Measurements from ENCODE around the gene SHB.

Gene SHB

GRCh38 chr9:37918665-37919170, 150.3 kb downstream of the SHB start:
- Histone ChIP-seq H3K9me2 (ENCODE audit: low read depth, low read length) (no peaks in the 10 kb centered on the region), H4K20me1 (ENCODE audit: insufficient read depth, low read length) (no peaks in the 10 kb centered on the region), H3K27ac (ENCODE audit: low read depth, low read length, poor library complexity, severe bottlenecking) (no peak overlapping the region), H3K36me3 (ENCODE audit: insufficient read depth, low read length) (no peaks in the 10 kb centered on the region), H3K9ac (ENCODE audit: low read length) (no peak overlapping the region), H3F3A (ENCODE audit: insufficient read depth, low read length) (no peaks in the 10 kb centered on the region), H2AFZ (ENCODE audit: low read length) (no peak overlapping the region), H3K4me2 (ENCODE audit: low read length) (no peak overlapping the region), H3K4me1 (ENCODE audit: insufficient read depth, low read length, severe bottlenecking) (no peaks in the 10 kb centered on the region), H3K79me2 (ENCODE audit: insufficient read depth, low read length) (no peaks in the 10 kb centered on the region), H3K4me3 (ENCODE audit: low read depth, low read length, poor library complexity, severe bottlenecking) (no peak overlapping the region), H3K9me3 (ENCODE audit: low read length) (no peaks in the 10 kb centered on the region), H3K27me3 (ENCODE audit: insufficient read depth, low read length) (no peaks in the 10 kb centered on the region)
- TF ChIP-seq EZH2 (IDR thresholded peaks at IDR 0.05; ENCODE audit: borderline replicate concordance, low read length), result no peak
- TF ChIP-seq, protein P1, sequence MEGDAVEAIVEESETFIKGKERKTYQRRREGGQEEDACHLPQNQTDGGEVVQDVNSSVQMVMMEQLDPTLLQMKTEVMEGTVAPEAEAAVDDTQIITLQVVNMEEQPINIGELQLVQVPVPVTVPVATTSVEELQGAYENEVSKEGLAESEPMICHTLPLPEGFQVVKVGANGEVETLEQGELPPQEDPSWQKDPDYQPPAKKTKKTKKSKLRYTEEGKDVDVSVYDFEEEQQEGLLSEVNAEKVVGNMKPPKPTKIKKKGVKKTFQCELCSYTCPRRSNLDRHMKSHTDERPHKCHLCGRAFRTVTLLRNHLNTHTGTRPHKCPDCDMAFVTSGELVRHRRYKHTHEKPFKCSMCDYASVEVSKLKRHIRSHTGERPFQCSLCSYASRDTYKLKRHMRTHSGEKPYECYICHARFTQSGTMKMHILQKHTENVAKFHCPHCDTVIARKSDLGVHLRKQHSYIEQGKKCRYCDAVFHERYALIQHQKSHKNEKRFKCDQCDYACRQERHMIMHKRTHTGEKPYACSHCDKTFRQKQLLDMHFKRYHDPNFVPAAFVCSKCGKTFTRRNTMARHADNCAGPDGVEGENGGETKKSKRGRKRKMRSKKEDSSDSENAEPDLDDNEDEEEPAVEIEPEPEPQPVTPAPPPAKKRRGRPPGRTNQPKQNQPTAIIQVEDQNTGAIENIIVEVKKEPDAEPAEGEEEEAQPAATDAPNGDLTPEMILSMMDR (IDR thresholded peaks at IDR 0.05; ENCODE audit: low read length), result no peak

DNA sequence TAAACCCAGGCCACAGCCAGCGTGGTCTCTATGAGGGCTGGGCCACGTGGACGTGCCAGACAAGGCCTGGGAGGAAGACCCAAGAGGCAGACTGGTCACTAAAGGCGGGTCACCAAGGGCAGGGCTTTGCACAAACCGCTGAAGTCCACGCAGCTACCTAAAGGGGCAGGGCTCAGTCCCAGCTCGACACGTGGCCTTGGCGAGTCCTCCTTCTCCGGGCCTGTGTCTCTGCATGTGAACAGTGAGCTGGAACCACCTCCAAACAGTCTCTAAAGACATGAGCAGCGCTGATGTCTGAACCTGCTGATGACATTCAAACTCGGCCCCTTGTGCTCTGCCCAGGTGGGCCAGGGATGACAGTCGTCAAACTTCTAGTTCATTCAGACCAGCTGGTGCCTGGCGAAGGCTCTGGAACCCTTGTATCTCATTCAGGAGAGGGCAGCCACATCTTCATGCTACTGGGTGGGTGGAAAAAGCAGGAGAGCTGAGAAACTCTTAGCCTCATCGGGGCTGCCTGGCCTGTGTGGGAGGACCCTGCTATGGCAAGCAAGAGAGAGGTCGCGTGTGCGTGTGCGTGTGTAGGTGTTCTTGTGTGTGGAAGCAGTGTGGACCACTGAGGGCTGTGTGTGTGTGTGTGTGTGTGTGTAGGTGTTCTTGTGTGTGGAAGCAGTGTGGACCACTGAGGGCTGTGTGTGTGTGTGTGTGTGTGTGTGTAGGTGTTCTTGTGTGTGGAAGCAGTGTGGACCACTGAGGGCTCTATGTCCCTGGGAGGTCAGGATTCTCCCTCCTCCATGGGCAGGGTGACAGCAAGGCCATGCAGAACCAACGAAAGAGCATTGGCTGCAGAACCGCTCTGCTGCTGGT, 151.0 kb downstream of the SHB start:
- H3K27ac ChIP-seq (ENCODE audit: low read depth, low read length, poor library complexity, severe bottlenecking), result no peak overlapping the region
- no peaks in the 10 kb centered on the region for H3K9me3 ChIP-seq (ENCODE audit: low read length)
- no peaks in the 10 kb centered on the region for H3F3A ChIP-seq (ENCODE audit: insufficient read depth, low read length)
- no peaks in the 10 kb centered on the region for H3K36me3 ChIP-seq (ENCODE audit: insufficient read depth, low read length)
- TF ChIP-seq EZH2 (IDR thresholded peaks at IDR 0.05; ENCODE audit: borderline replicate concordance, low read length), result no peak
- TF ChIP-seq, protein P1 (IDR thresholded peaks at IDR 0.05; ENCODE audit: low read length), result no peak
- H3K79me2 ChIP-seq (ENCODE audit: insufficient read depth, low read length), result no peaks in the 10 kb centered on the region
- no peaks in the 10 kb centered on the region for H3K9me2 ChIP-seq (ENCODE audit: low read depth, low read length)
- no peak overlapping the region for H3K4me3 ChIP-seq (ENCODE audit: low read depth, low read length, poor library complexity, severe bottlenecking)
- no peak overlapping the region for H2AFZ ChIP-seq (ENCODE audit: low read length)
- no peaks in the 10 kb centered on the region for H3K4me1 ChIP-seq (ENCODE audit: insufficient read depth, low read length, severe bottlenecking)
- H4K20me1 ChIP-seq (ENCODE audit: insufficient read depth, low read length), result no peaks in the 10 kb centered on the region
- no peak overlapping the region for H3K4me2 ChIP-seq (ENCODE audit: low read length)
- no peak overlapping the region for H3K9ac ChIP-seq (ENCODE audit: low read length)
- H3K27me3 ChIP-seq (ENCODE audit: insufficient read depth, low read length), result no peaks in the 10 kb centered on the region

GRCh38 chr9:37917313-37917731, 151.7 kb downstream of the SHB start:
- Histone ChIP-seq H3K9me2 (ENCODE audit: low read depth, low read length) (no peaks in the 10 kb centered on the region), H3K36me3 (ENCODE audit: insufficient read depth, low read length) (no peaks in the 10 kb centered on the region), H3K9me3 (ENCODE audit: low read length) (no peaks in the 10 kb centered on the region), H3K4me3 (ENCODE audit: low read depth, low read length, poor library complexity, severe bottlenecking) (no peak overlapping the region), H3K27me3 (ENCODE audit: insufficient read depth, low read length) (no peaks in the 10 kb centered on the region), H2AFZ (ENCODE audit: low read length) (no peak overlapping the region), H4K20me1 (ENCODE audit: insufficient read depth, low read length) (no peaks in the 10 kb centered on the region), H3K4me1 (ENCODE audit: insufficient read depth, low read length, severe bottlenecking) (peaks cover under 1% of the 10 kb centered on the region), H3K79me2 (ENCODE audit: insufficient read depth, low read length) (no peaks in the 10 kb centered on the region), H3K4me2 (ENCODE audit: low read length) (no peak overlapping the region), H3K27ac (ENCODE audit: low read depth, low read length, poor library complexity, severe bottlenecking) (no peak overlapping the region), H3K9ac (ENCODE audit: low read length) (no peak overlapping the region), H3F3A (ENCODE audit: insufficient read depth, low read length) (no peaks in the 10 kb centered on the region)
- TF ChIP-seq, protein P1 (IDR thresholded peaks at IDR 0.05; ENCODE audit: low read length), result no peak
- no peak for TF ChIP-seq EZH2 (IDR thresholded peaks at IDR 0.05; ENCODE audit: borderline replicate concordance, low read length)

All from OCI-LY1 (cell line).